Mononuclear cell (primary cell): Measurements from ENCODE around the gene SLC40A1. TPM values are rescaled to one million over a fixed set of nuclear protein-coding genes. Genes with fewer than 3 reads are reported as not detected.

ENCODE experiments used
- H3K27me3 ChIP-seq: 2 replicates; pipeline ENCODE4 v1.6.0; 2011; ENCODE audit warnings: low read length, control low read depth; ENCODE audit not compliant: insufficient read depth
- H3K4me1 ChIP-seq: 2 replicates; pipeline ENCODE4 v1.5.1; 2011; ENCODE audit warnings: mild to moderate bottlenecking, low read length, control low read depth; ENCODE audit not compliant: insufficient read depth
- H3K4me3 ChIP-seq: 2 replicates; pipeline ENCODE4 v1.5.1; 2011; ENCODE audit warnings: mild to moderate bottlenecking, low read length, moderate library complexity
- H3K9me3 ChIP-seq: 2 replicates; pipeline ENCODE4 v1.5.1; 2011; ENCODE audit warnings: low read depth, mild to moderate bottlenecking, control low read depth, low read length
- total RNA-seq: library from RNA; depleted of rRNA; stranded (reverse); fragments of >200 nt; gene quantifications from one replicate; pipeline ENCODE4 v1.2.3, GENCODE V29; 2012

Gene SLC40A1
- total RNA-seq, 1 donor: 65.5 TPM

DNA sequence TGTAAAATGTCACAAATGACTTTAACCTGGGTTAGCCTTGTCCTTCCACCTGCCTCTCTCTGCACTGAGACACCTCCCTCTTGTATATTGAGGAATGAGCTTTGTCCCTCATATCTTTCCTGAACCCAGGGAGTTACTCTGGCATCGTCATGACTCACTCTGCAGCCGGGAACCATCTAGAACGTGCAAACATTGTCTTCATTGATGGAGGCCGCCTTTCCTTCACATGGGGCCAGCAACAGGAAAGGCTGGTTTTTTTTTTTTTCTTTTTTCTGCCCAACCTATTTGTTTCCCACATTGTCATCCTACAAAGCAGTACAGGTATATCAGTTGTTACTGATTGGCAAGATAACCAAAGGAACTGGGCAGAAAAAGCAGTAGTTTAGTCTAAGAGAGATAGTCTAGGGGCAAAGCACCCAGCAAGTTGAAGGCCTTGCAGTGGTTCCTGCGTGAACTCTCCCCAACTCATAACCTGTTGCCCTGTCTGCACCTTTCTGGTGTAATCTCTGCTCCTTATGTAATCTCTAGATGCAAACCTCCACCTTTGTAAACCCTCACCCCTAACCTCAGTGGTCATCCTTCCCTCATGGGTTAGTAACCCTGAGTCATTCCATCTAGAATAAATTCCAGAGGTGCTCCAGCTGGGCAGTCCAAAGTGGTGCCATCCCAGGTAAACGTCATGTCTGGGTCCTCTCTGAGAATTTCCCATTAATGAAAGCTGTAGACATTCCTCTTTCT lies 38.3 kb downstream of the SLC40A1 start:
- no peak overlapping the region for H3K4me3 ChIP-seq
- no peaks in the 10 kb centered on the region for H3K27me3 ChIP-seq
- H3K4me1 ChIP-seq: peaks cover 4% of the 10 kb centered on the region
- H3K9me3 ChIP-seq: no peaks in the 10 kb centered on the region

DNA sequence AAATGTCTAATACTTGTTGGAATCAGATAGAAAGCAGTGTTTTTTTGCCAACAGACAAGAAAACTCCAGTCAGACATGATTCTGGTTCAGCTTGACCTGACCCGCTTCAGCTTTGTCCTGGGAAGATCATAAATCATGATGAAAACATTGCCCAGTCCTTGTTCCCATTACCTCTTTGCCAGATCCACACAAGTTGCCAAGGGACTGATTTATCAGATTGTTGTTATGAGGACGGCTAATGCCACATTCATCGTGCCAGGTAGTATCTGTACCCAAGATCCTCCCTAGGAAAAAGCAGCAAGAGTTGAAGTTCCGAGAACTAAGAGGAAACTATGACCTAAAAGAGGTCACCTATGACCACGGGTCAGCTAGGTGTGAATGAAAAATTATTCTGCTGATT lies 39.0 kb downstream of the SLC40A1 start:
- Histone ChIP-seq H3K27me3 (no peaks in the 10 kb centered on the region), H3K4me1 (peaks cover 4% of the 10 kb centered on the region), H3K4me3 (no peak overlapping the region)

GRCh38 chr2:189540551-189540950 lies 40.0 kb downstream of the SLC40A1 start:
- Histone ChIP-seq H3K27me3 (no peaks in the 10 kb centered on the region), H3K4me3 (no peak overlapping the region), H3K9me3 (no peaks in the 10 kb centered on the region), H3K4me1 (peaks cover 4% of the 10 kb centered on the region)

More for the DNA sequence above, 39.0 kb downstream of the SLC40A1 start:
- no peaks in the 10 kb centered on the region for H3K9me3 ChIP-seq

DNA sequence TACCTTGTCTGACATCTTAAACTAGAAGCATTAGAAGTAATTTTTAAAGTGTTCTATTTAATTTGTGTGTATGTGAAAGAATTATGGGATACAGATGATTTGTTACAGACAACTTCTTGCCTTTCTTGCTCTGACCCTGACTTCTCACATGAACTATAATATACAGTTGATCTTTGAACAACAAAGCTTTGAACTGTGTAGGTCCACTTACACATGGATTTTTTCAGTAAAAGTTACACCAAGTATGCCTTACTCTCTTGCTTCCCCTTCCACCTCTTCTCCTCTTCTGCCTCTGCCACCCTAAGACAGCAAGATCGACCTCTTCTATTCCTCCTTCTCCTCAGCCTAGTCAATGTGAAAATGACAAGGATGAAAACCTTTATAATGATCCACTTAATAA lies 42.2 kb downstream of the SLC40A1 start:
- Histone ChIP-seq H3K9me3 (no peaks in the 10 kb centered on the region), H3K4me1 (peaks cover 8% of the 10 kb centered on the region), H3K27me3 (no peaks in the 10 kb centered on the region), H3K4me3 (no peak overlapping the region)

DNA sequence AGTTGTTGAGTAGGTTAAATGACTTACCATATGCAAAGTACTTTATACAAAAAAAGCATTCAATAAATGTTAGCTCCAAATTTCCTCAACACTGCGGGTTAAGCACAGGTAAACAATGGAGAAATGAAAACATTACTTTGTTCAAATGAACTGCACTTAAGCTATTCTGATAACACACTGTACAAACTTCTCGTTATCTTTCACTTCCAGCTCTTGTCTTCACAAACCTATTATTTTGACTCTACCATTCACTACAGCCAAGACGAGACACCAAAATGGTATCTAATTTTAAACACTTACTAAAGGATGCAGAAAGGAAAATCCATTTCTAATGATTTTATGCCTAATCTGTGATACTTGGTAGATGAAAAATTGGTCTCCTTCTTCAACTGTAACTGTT lies 43.8 kb downstream of the SLC40A1 start:
- H3K4me3 ChIP-seq: no peak overlapping the region
- H3K4me1 ChIP-seq: peaks cover 8% of the 10 kb centered on the region
- H3K27me3 ChIP-seq: no peaks in the 10 kb centered on the region
- H3K9me3 ChIP-seq: no peaks in the 10 kb centered on the region

DNA sequence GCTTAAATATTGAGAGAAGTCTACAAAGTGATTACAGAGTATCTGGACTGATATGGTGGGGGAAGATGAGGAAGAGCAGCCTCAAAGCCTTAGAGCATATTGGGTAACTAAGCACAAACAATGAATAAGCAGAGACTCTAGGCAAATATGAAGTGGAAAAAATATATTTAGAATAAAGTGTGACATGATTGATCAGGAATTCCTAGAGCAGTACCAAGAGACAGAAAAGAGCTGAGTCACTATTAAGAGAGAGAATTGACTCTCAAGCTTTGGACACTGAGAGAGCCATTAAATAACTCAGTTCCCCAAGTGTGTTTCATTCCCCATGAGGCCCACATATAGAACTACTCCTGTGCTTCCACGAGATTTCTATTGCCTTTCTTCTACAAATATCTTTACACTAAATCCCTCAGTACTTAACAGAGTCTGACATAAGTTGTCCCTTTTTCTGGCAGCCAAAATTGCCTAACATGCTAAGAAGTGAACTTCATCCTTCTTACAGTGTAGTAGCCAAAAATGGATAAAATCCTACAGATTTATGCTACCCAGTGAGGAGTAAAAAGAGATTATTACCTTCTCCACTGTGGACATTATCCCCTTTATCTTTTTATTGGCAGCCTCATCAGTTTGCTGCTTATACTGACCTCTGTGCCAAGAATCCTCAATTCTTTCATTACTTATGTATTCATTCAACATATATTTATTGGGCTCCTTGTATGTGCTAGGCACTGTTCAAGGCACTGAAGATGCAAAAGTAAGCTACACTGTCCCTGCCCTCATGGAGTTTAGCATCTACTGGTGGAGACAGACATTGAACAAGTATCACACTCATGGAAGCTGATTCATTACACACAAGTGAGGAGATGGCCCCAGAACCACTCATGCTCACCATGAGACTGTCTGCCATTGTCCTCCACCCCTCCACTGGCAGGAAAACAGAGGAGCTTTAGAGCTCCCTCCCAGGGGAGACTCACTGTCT lies 45.4 kb downstream of the SLC40A1 start:
- Histone ChIP-seq H3K4me1 (peaks cover 8% of the 10 kb centered on the region), H3K27me3 (no peaks in the 10 kb centered on the region), H3K4me3 (no peak overlapping the region), H3K9me3 (no peaks in the 10 kb centered on the region)

DNA sequence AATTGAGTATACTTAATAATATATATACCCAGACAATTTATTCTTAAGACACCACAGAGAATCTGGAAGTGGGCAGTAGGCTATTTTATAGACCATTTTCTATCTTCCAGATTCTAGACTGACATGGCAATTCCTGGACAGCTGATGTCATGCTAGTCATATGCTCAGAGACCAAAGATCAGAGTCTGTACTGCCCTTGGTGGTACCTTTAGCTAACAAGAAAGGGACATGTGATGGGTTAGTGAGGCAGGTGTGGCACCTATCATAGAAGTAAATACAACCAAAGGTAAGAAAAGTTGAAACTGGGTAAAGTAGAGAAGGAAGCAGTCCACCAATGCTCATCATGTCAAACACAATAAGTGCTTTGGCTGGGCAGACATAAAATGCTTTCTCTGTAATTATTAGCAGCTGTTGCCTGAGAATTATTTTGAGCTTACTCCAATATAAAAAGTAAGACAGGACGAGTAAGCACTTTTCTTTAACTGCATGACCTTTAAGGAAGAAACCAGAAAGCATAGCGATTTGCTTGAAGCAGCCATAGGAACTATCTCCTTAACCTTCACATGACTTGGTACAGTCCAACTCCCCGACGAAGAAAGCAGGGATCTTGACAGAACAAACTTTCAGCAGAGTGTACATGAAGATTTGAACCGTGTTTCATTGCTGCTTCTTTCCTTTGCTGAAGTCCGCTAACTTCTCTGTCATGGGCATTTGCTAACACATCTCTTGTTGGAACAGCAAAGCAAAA lies 47.1 kb downstream of the SLC40A1 start:
- Histone ChIP-seq H3K4me3 (no peak overlapping the region), H3K9me3 (no peaks in the 10 kb centered on the region), H3K4me1 (peaks cover 8% of the 10 kb centered on the region), H3K27me3 (no peaks in the 10 kb centered on the region)

GRCh38 chr2:189530965-189531637 lies 49.5 kb downstream of the SLC40A1 start:
- Histone ChIP-seq H3K27me3 (no peaks in the 10 kb centered on the region), H3K9me3 (no peaks in the 10 kb centered on the region), H3K4me1 (peaks cover 8% of the 10 kb centered on the region), H3K4me3 (no peak overlapping the region)

GRCh38 chr2:189528617-189529016 lies 52.0 kb downstream of the SLC40A1 start:
- Histone ChIP-seq H3K9me3 (no peaks in the 10 kb centered on the region), H3K27me3 (no peaks in the 10 kb centered on the region), H3K4me1 (no peaks in the 10 kb centered on the region), H3K4me3 (no peak overlapping the region)

- no peak overlapping the region for H3K4me3 ChIP-seq
- H3K27me3 ChIP-seq: no peaks in the 10 kb centered on the region
Observed at GRCh38 chr2:189527812-189528592, 52.6 kb downstream of the SLC40A1 start.

DNA sequence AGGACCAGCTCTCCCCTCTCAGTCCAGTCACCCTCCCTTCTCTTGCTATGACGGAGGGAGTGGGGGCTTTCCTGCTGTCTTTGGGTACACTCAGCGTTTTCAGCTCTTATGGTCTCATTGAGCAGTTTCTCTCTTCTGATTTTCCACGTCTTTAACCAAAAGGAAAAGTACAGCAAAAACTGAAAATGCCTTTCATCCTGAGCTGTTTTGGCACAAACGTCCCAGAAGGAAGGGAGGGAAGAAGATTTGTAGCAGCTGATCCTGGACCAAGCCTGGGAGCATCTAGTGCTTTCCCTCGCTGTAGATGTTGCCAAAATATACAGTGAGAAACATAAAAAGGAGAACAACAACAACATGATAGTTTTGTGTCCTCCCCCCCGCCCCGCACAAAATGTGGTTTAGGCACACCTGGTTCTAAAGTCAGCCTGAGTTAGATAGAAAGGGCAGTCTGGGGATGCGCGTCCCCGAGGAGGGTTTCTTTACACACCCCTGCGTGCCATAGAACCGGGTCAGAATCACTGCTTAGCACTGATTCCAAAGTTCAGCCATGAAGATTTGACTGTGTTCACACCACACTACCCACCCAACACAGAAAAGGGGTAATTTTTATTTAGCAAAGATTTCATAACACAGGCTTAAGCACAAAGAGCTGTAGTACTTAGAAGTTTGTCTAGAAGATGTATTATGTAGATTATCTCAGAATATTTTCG lies 53.4 kb downstream of the SLC40A1 start:
- Histone ChIP-seq H3K27me3 (no peaks in the 10 kb centered on the region), H3K4me1 (no peaks in the 10 kb centered on the region), H3K4me3 (no peak overlapping the region), H3K9me3 (no peaks in the 10 kb centered on the region)

More at GRCh38 chr2:189527812-189528592, 52.6 kb downstream of the SLC40A1 start:
- no peaks in the 10 kb centered on the region for H3K4me1 ChIP-seq
- H3K9me3 ChIP-seq: no peaks in the 10 kb centered on the region

DNA sequence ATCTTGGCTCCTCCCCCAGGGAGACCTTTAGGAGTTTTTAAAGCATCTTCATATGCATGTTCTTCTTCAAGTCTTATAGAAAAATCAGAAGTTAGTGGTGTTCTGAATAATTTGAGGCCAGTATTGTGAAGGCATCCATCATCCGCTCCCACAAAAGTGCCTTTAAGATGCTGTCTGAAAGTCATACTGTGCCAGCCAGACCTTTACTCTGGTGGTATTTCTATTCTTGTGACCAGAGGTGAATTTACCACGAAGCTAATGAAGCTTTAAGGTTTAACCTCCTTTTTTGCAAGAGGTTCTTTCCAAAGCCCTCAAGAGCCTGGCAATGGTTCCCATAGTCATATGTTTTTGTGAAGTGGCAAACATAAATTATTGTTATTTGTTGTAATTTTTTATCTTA lies 54.3 kb downstream of the SLC40A1 start:
- no peaks in the 10 kb centered on the region for H3K27me3 ChIP-seq

DNA sequence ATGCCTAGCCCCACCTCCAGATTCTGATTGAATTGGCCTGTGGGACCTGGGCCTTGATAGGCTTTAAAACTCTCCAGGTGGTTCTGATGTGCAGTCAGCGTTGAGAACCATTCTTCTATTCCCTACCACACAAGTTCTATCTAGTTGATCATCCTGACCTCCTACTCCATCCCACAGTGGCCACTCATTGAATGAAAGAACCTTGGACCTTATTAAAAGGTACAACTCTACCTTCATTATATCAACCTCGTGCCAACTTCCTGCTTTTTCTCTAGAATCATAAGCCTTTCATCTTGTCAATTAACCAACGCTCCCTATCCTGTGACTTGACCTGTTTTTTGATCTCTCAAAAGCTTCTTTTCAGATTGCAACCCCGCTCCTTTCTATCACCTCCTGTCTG lies 55.8 kb downstream of the SLC40A1 start:
- H3K4me3 ChIP-seq: no peak overlapping the region
- no peaks in the 10 kb centered on the region for H3K27me3 ChIP-seq
- no peaks in the 10 kb centered on the region for H3K9me3 ChIP-seq
- no peaks in the 10 kb centered on the region for H3K4me1 ChIP-seq

More for the DNA sequence above, 54.3 kb downstream of the SLC40A1 start:
- Histone ChIP-seq H3K4me1 (no peaks in the 10 kb centered on the region), H3K4me3 (no peak overlapping the region), H3K9me3 (no peaks in the 10 kb centered on the region)
